Keratinocyte (primary cell): Measurements from ENCODE around the gene CKM. TPM values are rescaled to one million over a fixed set of nuclear protein-coding genes. Genes with fewer than 3 reads are reported as not detected.

Experiments used
- DNase-seq: peaks from one replicate; pipeline ENCODE4 v3.0.0-alpha.2; 2011; ENCODE audit warnings: low read depth, missing footprints, low spot score
- FAIRE-seq: peaks from 2 replicates; lab custom pipeline; 2011; peaks lifted over from hg19 to GRCh38; lab: Jason Lieb, UNC
- H2AFZ ChIP-seq: 2 replicates; pipeline ENCODE4 v1.6.0; 2012; ENCODE audit warnings: low read length, control low read depth, inconsistent platforms; ENCODE audit not compliant: control insufficient read depth
- H3K27ac ChIP-seq: 2 replicates; pipeline ENCODE4 v1.5.1; 2011; ENCODE audit warnings: low read length; ENCODE audit not compliant: control insufficient read depth, insufficient read depth
- H3K27me3 ChIP-seq: 3 replicates; pipeline ENCODE4 v1.6.0; 2011; ENCODE audit warnings: low read length; ENCODE audit not compliant: control insufficient read depth, insufficient read depth; ENCODE audit errors: extremely low read depth
- H3K36me3 ChIP-seq, 2 experiments: 2 replicates in 1 of 2; 3 replicates in 1 of 2; pipeline ENCODE4 v1.5.1; 2011; ENCODE audit warnings: low read length in 2 of 2, mild to moderate bottlenecking in 1 of 2; ENCODE audit not compliant: control insufficient read depth in 2 of 2, insufficient read depth in 2 of 2; ENCODE audit errors: extremely low read depth in 1 of 2
- H3K4me1 ChIP-seq: 3 replicates; pipeline ENCODE4 v1.5.1; 2011; ENCODE audit warnings: low read length; ENCODE audit not compliant: control insufficient read depth, insufficient read depth; ENCODE audit errors: extremely low read depth
- H3K4me2 ChIP-seq: 3 replicates; pipeline ENCODE4 v1.6.0; 2011; ENCODE audit warnings: low read depth, low read length; ENCODE audit not compliant: control insufficient read depth, insufficient read depth; ENCODE audit errors: extremely low read depth
- H3K4me3 ChIP-seq, 3 experiments: fragments of 200-600 bp in 1 of 3; sonication (generic) in 1 of 3; 2 replicates in 2 of 3; 3 replicates in 1 of 3; pipeline ENCODE4 v1.5.1; 2011 to 2016; ENCODE audit warnings: low read length in 3 of 3, mild to moderate bottlenecking in 3 of 3, control low read depth in 2 of 3, inconsistent platforms in 1 of 3, low read depth in 1 of 3, mixed read lengths in 1 of 3, mixed run types in 1 of 3, moderate library complexity in 1 of 3; ENCODE audit not compliant: control insufficient read depth in 2 of 3, insufficient read depth in 2 of 3; ENCODE audit errors: extremely low read depth in 1 of 3
- H3K79me2 ChIP-seq: 2 replicates; pipeline ENCODE4 v1.6.0; 2012; ENCODE audit warnings: low read length; ENCODE audit not compliant: control insufficient read depth, insufficient read depth
- H3K9ac ChIP-seq: 3 replicates; pipeline ENCODE4 v1.6.0; 2011; ENCODE audit warnings: low read length; ENCODE audit not compliant: control insufficient read depth, insufficient read depth; ENCODE audit errors: extremely low read depth
- H3K9me1 ChIP-seq: 3 replicates; pipeline ENCODE4 v1.6.0; 2011; ENCODE audit warnings: low read length; ENCODE audit not compliant: control insufficient read depth, insufficient read depth; ENCODE audit errors: extremely low read depth
- H3K9me3 ChIP-seq: 2 replicates; pipeline ENCODE4 v1.5.1; 2012; ENCODE audit warnings: low read depth, low read length; ENCODE audit not compliant: control insufficient read depth
- H4K20me1 ChIP-seq: 3 replicates; pipeline ENCODE4 v1.6.0; 2011; ENCODE audit warnings: low read length; ENCODE audit not compliant: control insufficient read depth, insufficient read depth; ENCODE audit errors: extremely low read depth
- EZH2 ChIP-seq: IDR thresholded peaks from one replicate; pipeline ENCODE4 v1.6.1; 2012; ENCODE audit warnings: inconsistent platforms, mild to moderate bottlenecking, low read length, moderate library complexity
- dilution Hi-C: fragments of 300-500 bp; cut with MboI; formaldehyde crosslinking; loops from one replicate; pipeline ENCODE4 v1.7.0; 2020; ENCODE audit warnings: low sequenced_read_pairs; ENCODE audit not compliant: extremely low pct_ligation_motif_present
- polyA plus RNA-seq, 5 experiments: library from polyadenylated mRNA; depleted of rRNA in 3 of 5; stranded (reverse) in 3 of 5; stranded (forward) in 1 of 5; unstranded in 1 of 5; fragments of >200 nt; gene quantifications; 1 replicate in 1 of 5; 2 replicates in 3 of 5; 3 replicates in 1 of 5; pipeline versions ENCODE4 v1.2.1 to v1.2.3, GENCODE V29; 2011 to 2012; ENCODE audit warnings: missing spikeins in 2 of 5, low read depth in 1 of 5, low replicate concordance in 1 of 5
- TF ChIP-seq, protein P1 (sequence below), 3 experiments: IDR thresholded peaks in 1 of 3; conservative IDR thresholded peaks in 1 of 3; optimal IDR thresholded peaks in 1 of 3; 2 replicates in 2 of 3; 3 replicates in 1 of 3; pipeline versions ENCODE3 to v1.5.1; 2011; ENCODE audit warnings: low read length in 3 of 3, mild to moderate bottlenecking in 3 of 3, moderate library complexity in 2 of 3, control low read depth in 1 of 3, inconsistent platforms in 1 of 3; ENCODE audit not compliant: insufficient read depth in 2 of 3; ENCODE audit errors: extremely low read depth in 1 of 3

The CKM gene
- polyA plus RNA-seq, 1 donor (not counting 4 experiments of a cell fraction or from before 2014, with no cell fraction given): not detected

GRCh38 chr19:45294291-45295029 is 28.2 kb downstream of the CKM start:
- Histone ChIP-seq H3K4me3 (no peak overlapping the region), H3K27ac (no peak overlapping the region), H3K79me2 (no peaks in the 10 kb centered on the region), H3K4me2 (no peak overlapping the region), H3K9me1 (no peaks in the 10 kb centered on the region), H2AFZ (no peak overlapping the region), H4K20me1 (no peaks in the 10 kb centered on the region), H3K4me1 (peaks cover 3% of the 10 kb centered on the region), H3K9me3 (no peaks in the 10 kb centered on the region), H3K36me3 (peaks cover 18 to 26% of the 10 kb centered on the region in 2 experiments), H3K27me3 (no peaks in the 10 kb centered on the region), H3K9ac (no peak overlapping the region)
- TF ChIP-seq, protein P1, sequence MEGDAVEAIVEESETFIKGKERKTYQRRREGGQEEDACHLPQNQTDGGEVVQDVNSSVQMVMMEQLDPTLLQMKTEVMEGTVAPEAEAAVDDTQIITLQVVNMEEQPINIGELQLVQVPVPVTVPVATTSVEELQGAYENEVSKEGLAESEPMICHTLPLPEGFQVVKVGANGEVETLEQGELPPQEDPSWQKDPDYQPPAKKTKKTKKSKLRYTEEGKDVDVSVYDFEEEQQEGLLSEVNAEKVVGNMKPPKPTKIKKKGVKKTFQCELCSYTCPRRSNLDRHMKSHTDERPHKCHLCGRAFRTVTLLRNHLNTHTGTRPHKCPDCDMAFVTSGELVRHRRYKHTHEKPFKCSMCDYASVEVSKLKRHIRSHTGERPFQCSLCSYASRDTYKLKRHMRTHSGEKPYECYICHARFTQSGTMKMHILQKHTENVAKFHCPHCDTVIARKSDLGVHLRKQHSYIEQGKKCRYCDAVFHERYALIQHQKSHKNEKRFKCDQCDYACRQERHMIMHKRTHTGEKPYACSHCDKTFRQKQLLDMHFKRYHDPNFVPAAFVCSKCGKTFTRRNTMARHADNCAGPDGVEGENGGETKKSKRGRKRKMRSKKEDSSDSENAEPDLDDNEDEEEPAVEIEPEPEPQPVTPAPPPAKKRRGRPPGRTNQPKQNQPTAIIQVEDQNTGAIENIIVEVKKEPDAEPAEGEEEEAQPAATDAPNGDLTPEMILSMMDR (optimal IDR thresholded peaks at IDR 0.05 in 1 of 3, IDR thresholded peaks at IDR 0.05 in 1 of 3, conservative IDR thresholded peaks at IDR 0.05 in 1 of 3; ENCODE audit: extremely low read depth in 1 of 3, insufficient read depth in 2 of 3, low read length in 3 of 3): no peak
- no peak for TF ChIP-seq EZH2
- peak; percentile 58 for FAIRE-seq
- DNase-seq: no peak
- dilution Hi-C loops: no loop called here

DNA sequence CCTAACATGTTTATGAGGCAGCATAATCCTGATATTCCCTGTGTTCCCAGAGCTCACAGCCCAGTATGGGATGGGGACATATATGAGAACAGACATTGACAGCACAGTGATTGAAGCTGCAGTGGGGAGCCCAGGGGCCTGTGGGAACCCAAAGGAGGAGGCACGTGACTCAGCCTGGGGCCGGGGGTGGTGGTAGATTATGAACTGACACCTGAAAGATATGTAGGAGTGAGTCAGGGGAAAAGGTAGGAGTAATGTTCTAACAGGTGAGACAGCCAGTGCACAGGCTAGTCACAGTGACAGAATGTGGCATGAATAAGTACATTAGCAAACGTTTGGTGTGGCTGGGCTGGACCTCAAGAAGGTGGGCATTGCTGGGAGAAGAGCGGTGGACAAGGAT is 29.0 kb downstream of the CKM start:
- H3K27ac ChIP-seq: no peak overlapping the region
- no peak overlapping the region for H3K9ac ChIP-seq
- H3K27me3 ChIP-seq: no peaks in the 10 kb centered on the region
- dilution Hi-C loops: no loop called here
- no peaks in the 10 kb centered on the region for H4K20me1 ChIP-seq
- TF ChIP-seq EZH2: no peak
- TF ChIP-seq, protein P1 (optimal IDR thresholded peaks at IDR 0.05 in 1 of 3, IDR thresholded peaks at IDR 0.05 in 1 of 3, conservative IDR thresholded peaks at IDR 0.05 in 1 of 3; ENCODE audit: extremely low read depth in 1 of 3, insufficient read depth in 2 of 3, low read length in 3 of 3): no peak
- no peak overlapping the region for H3K4me3 ChIP-seq
- peaks cover 21 to 29% of the 10 kb centered on the region in 2 experiments for H3K36me3 ChIP-seq
- no peaks in the 10 kb centered on the region for H3K9me3 ChIP-seq
- peaks cover 3% of the 10 kb centered on the region for H3K4me1 ChIP-seq
- no peak overlapping the region for H3K4me2 ChIP-seq
- DNase-seq (no peak), FAIRE-seq (no peak)
- H3K9me1 ChIP-seq: no peaks in the 10 kb centered on the region
- no peaks in the 10 kb centered on the region for H3K79me2 ChIP-seq
- no peak overlapping the region for H2AFZ ChIP-seq
